Measurements from ENCODE around the gene SEMA4C.

SEMA4C gene

DNA sequence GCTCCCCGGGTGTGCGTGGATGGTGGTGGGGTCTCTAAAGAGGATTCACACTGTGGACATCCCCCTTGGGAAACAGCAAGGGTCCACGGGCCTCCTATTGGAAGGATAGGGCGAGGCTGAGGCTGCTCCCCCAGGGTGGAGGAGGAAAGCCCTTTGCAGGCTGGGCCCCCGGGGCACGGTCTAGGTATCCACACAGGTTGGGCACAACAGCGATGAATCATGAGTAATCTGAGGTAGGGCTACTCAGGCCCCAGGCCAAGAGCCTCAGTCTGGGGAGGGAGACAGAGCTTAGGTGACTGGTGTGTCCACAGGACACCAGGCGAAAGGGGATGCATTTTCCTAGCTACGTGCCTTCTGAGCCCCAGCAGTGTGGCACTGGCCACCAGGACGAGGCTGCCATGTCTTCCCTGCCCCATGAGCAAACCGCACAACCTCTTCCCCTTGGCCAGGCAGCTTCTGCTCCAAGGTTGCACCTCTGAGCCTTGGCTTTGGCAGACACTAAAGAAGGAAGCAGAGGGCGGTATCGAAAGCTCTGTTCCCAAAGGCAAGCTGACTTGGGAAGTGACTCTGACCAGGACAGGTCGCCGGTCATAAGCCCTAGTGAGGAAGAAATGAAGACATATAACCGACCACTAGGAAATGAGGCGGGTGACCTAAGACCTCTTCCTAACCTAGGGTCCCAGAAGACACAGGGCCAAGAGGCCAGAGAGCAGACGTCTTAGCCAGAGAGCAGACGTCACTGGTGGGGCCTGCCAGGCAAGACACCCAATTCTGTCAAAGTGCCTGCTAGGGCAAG is 14.6 kb upstream of the SEMA4C start:
- no peak for DNase-seq (ENCODE audit: low spot score)
- H3K27ac ChIP-seq, result no peak overlapping the region
- H3K4me3 ChIP-seq, result no peak overlapping the region
- TF ChIP-seq, protein P1, sequence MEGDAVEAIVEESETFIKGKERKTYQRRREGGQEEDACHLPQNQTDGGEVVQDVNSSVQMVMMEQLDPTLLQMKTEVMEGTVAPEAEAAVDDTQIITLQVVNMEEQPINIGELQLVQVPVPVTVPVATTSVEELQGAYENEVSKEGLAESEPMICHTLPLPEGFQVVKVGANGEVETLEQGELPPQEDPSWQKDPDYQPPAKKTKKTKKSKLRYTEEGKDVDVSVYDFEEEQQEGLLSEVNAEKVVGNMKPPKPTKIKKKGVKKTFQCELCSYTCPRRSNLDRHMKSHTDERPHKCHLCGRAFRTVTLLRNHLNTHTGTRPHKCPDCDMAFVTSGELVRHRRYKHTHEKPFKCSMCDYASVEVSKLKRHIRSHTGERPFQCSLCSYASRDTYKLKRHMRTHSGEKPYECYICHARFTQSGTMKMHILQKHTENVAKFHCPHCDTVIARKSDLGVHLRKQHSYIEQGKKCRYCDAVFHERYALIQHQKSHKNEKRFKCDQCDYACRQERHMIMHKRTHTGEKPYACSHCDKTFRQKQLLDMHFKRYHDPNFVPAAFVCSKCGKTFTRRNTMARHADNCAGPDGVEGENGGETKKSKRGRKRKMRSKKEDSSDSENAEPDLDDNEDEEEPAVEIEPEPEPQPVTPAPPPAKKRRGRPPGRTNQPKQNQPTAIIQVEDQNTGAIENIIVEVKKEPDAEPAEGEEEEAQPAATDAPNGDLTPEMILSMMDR (IDR thresholded peaks at IDR 0.05), result no peak

DNA sequence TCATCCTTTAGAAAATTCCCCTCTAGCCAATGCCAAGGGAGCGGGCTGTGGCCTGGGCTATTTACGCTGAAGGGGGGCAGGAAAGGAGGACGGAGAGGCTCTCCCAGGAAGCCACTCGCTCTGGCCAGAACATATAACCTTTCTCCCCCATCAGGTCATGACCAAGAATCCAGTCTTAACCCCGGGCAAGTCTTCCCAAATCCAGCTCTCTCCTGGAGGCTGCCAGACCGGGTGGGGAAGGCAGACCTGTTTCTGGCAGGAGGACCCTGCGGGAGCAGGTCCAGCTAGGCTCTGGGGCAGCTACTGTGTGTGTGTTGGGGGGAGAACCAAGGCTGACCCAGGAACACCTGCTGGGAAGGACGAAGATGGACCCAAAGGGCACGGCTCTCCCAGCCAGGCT is 13.4 kb upstream of the SEMA4C start:
- no peak overlapping the region for H3K4me3 ChIP-seq

DNA sequence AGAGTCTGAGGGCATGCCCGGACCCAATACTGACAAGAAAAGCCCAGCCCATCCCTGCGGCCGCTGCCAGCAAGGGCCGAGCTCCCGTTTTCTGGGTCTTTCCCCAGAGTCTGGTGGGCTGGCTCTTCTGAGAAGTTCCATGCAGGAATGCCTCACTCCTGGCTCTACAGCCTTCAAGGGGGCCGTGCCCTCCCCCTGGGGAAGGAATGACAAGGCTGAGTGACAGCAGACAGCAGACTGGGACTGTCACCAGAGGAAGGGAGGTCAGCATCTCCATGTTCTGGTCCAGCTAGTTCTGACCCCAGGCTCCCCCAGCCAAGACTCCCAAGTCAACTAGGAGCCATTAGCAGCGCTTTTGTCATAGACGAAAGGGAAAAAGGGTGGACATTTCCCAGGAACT is 13.0 kb upstream of the SEMA4C start:
- TF ChIP-seq, protein P1 (IDR thresholded peaks at IDR 0.05), result no peak
- DNase-seq (ENCODE audit: low spot score), result no peak
- no peak overlapping the region for H3K4me3 ChIP-seq
- H3K27ac ChIP-seq, result no peak overlapping the region

More for the DNA sequence above, 13.4 kb upstream of the SEMA4C start:
- H3K27ac ChIP-seq, result no peak overlapping the region
- DNase-seq (ENCODE audit: low spot score), result no peak
- TF ChIP-seq, protein P1 (IDR thresholded peaks at IDR 0.05), result no peak

DNA sequence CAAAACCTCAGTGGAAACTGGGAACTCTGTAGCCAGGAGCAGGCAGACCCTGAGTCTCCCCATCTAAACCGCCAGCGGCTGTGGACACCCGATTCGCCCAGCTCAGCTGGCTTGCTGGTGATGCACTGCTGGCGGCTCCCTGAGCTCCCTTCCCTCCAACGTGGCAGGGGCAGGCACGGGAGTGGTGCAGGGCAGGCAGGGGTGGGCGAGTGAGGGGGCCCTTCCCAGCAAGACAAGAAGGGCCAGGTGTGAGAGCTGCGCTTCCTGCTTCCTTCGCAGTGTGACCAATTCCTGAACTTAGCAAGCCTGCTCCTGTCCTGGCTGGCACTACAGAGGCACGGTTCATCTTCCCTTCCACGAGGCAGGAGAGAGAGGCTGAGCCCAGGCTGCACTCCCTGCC is 12.3 kb upstream of the SEMA4C start:
- Histone ChIP-seq H3K4me3 (no peak overlapping the region), H3K27ac (no peak overlapping the region)
- TF ChIP-seq, protein P1 (IDR thresholded peaks at IDR 0.05), result no peak
- DNase-seq (ENCODE audit: low spot score), result no peak

DNA sequence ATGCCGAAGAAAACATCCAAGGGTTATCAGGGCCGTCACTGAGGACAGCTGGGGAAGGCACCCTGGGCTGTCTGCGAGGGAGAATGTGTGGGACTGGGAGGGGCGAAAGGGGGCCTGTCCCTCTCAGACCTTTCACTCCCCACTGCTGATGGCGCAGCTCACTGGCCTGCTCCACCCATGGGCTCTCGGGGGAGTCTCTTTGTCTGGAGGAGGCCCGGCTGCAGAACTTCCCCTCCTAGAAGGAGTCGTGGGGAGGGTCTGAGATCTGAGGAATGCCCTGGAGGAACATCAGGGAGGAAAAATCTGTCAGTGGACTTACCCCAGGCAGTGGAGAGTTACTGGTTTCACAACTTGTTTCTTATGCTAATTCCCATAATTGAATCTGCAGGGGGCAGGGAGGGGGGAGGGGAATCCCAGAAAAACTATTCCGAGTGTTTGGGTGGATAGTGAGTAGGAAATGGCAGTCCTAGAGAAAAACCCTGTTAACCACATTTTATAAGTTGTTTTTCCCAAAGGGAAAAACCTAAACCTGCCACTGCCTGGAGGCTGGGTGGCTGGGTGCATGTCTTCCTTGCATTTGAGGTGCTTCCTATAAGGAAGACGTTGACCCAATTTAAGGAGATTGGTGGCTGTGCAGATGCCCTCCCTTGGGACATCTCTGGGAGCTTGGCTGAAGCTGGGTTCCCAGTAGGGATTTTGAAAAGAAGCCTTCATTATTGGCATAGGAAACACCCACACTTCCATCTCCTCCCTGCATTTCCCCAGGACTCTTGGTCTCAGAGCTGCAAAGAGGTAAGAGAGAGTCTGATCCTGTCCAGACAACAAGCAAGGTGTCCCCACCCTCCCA is 11.7 kb upstream of the SEMA4C start:
- TF ChIP-seq, protein P1 (IDR thresholded peaks at IDR 0.05), result no peak
- Histone ChIP-seq H3K4me3 (no peak overlapping the region), H3K27ac (no peak overlapping the region)
- no peak for DNase-seq (ENCODE audit: low spot score)

DNA sequence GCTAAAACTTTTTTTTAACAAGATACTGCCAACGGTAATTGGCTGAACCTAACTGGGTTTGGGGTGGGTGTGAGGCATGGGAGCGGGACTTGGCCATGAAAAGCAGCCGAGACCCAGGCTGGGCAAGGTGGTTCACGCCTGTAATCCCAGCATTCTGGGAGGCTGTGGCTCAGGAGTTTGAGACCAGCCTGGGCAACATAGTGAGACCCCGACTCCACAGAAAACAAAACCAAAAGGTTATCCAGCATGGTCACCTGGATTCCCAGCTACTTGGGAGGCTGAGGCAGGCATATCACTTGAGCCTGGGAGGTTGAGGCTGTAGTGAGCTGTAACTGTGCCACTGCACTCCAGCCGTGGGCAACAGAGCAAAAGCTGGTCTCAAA is 11.0 kb upstream of the SEMA4C start:
- TF ChIP-seq, protein P1 (IDR thresholded peaks at IDR 0.05), result no peak

More for the DNA sequence above, 11.0 kb upstream of the SEMA4C start:
- DNase-seq (ENCODE audit: low spot score), result no peak
- Histone ChIP-seq H3K27ac (no peak overlapping the region), H3K4me3 (no peak overlapping the region)

All from coronary artery (tissue), 2 donors.